ENCODE data around the gene TMEM139. TPM values are rescaled to one million over a fixed set of nuclear protein-coding genes. Genes with fewer than 3 reads are reported as not detected.

The TMEM139 gene
- total RNA-seq: under 1 TPM; 0.29 to 0.70 TPM

DNA sequence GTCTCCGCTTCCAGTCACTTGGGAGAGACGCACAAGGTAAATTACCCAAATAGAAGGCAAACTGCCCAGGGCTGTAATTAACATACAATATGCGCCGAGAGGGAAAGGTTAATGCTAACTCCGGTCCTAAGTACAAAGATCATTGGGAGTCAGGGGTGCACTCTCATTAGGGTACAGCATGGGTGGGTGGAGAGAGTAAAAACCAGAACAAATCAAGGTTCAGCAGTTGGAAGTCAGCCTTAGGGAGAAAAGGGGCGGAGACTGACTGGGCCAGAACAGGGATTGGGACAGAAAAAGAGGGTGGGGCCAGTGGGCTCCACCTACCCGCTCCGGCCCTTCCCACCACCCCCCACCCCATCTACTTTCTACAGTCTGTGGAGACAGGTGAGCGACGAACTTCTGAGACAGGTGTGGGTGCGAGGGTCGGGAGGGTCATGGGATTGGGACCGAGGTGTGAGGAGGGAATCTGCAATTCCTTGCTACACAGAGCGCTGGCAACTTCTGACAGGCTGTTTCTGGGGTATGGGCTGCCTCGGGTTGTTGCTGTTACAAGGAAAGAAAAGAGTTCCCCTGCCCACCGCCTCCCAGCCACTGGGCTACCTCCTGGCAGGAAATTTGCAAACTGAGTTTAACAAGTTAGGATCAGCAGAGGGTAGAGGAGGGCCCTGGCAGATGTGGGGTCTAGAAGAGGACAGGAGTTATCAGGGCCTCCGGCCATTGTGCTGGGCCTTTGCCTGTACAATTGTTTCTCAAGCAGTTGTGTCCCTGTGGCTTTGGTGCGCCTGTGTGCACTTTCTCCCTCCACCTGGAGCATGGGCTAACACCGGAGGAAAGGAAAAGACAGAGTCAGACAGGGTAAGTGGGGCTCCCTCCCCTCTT lies at the start of gene TMEM139:
Gene TMEM139 (plus strand): TSS at position 368 of the 879 bp plus-strand sequence. CDS start 1,000 bp downstream, outside the sequence.
- H3K4me1 Mint-ChIP-seq (ENCODE audit: low read depth): peaks cover 41% of the 10 kb centered on the region
- H3K27ac Mint-ChIP-seq: peak within 1 kb of the TSS; percentile 7
- ChIA-PET POLR2A (no interaction called here), CTCF (interaction anchor here (0.7 to 1.0 kb wide), 2 partner anchors 22 to 132 kb away, joined by 3 read pairs; no protein-coding TSS in a partner anchor)
- no peaks in the 10 kb centered on the region for H3K9me3 Mint-ChIP-seq
- H3K36me3 Mint-ChIP-seq: peaks cover 9% of the 10 kb centered on the region
- H3K27me3 Mint-ChIP-seq: no peaks in the 10 kb centered on the region
- DNase-seq: no peak
- no peak within 1 kb of the TSS for H3K4me3 Mint-ChIP-seq
- intact Hi-C loops (cut with micrococcal nuclease): no loop called here

DNA sequence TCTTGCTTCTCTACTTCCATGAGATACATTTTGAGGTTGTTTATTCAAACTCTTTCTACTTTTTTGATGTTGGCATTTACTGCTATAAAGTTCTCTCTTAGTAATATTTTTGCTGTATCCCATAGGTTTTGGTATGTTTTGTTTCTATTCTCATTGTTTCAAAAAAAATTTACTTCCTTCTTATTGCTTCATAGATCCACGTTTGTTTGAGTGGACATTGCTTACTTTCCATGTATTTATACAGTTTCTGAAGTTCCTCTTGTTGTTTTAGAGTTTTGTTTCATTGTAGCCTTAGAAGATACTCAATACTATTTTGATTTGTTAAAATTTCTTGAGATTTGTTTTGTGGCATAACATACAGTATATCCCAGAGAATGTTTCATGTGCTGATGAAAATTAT lies 49.2 kb upstream of the TMEM139 start:
- DNase-seq: no peak
- CTCF ChIA-PET: no interaction called here
- H3K27ac Mint-ChIP-seq: no peak overlapping the region
- no peak overlapping the region for H3K4me3 Mint-ChIP-seq
- H3K4me1 Mint-ChIP-seq (ENCODE audit: low read depth): peaks cover 4% of the 10 kb centered on the region
- H3K9me3 Mint-ChIP-seq: peaks cover 24% of the 10 kb centered on the region
- H3K36me3 Mint-ChIP-seq: peaks cover 10% of the 10 kb centered on the region
- peaks cover 3% of the 10 kb centered on the region for H3K27me3 Mint-ChIP-seq
- intact Hi-C loops (cut with micrococcal nuclease): no loop called here
- POLR2A ChIA-PET: no interaction called here

DNA sequence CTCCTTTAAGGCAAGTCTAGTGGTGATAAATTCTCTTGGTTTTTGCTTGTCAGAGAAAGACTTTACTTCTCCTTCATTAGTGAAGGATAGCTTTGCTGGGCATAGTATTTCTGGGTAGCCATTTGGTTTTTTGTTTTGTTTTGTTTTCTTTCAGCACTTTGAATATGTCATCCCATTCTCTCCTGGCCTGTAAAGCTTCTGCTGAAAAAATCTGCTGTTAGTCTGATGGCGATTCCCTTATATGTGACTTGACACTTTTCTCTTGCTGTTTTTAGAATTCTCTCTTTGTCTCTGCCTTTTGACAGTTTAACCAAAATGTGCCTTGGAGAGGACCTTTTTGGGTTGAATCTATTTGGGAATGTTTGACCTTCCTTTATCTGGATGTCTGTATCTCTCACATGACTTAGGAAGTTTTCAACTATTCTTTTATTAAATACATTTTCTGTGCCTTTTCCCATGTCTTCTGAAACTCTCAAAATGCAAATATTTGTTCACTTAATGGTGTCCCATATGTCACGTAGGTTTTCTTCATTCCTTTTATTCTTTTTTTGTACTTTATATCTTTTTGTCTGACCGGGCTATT lies 48.3 kb upstream of the TMEM139 start:
- ChIA-PET POLR2A (no interaction called here), CTCF (interaction anchor here (4.7 kb wide), 1 partner anchor 21 kb away, joined by 34 read pairs; no protein-coding TSS in a partner anchor)
- Mint-ChIP-seq H3K27ac (no peak overlapping the region), H3K9me3 (peaks cover 24% of the 10 kb centered on the region), H3K4me1 (ENCODE audit: low read depth) (peaks cover 9% of the 10 kb centered on the region), H3K36me3 (peaks cover 10% of the 10 kb centered on the region), H3K4me3 (no peak overlapping the region), H3K27me3 (peaks cover 3% of the 10 kb centered on the region)
- intact Hi-C loops (cut with micrococcal nuclease): no loop called here
- no peak for DNase-seq

DNA sequence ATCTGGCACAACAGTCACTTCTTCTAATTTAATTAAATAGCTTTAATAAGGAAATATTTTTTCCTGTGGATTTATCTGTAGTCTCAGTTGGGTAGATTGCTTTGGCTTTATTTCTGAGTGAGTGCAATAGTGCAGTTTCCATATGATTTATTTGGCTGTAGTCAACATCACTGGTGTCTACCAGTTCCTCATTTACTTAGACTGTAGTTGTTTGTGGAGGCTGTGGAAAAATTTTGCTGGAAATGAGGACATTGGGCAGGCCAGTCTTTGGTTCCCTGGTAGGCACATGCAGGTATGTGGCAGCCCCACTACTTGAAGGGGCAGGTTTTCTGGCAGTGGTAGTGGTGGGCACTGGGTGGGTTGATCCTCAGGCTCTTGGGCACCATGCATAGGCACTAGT lies 47.4 kb upstream of the TMEM139 start:
- peaks cover 9% of the 10 kb centered on the region for H3K4me1 Mint-ChIP-seq (ENCODE audit: low read depth)
- H3K27ac Mint-ChIP-seq: no peak overlapping the region
- DNase-seq: no peak
- intact Hi-C loops (cut with micrococcal nuclease): no loop called here
- H3K4me3 Mint-ChIP-seq: no peak overlapping the region
- peaks cover 24% of the 10 kb centered on the region for H3K9me3 Mint-ChIP-seq
- ChIA-PET CTCF (interaction anchor here (4.7 kb wide), 1 partner anchor 22 kb away, joined by 34 read pairs; no protein-coding TSS in a partner anchor), POLR2A (no interaction called here)
- H3K27me3 Mint-ChIP-seq: peaks cover 3% of the 10 kb centered on the region
- peaks cover 10% of the 10 kb centered on the region for H3K36me3 Mint-ChIP-seq

DNA sequence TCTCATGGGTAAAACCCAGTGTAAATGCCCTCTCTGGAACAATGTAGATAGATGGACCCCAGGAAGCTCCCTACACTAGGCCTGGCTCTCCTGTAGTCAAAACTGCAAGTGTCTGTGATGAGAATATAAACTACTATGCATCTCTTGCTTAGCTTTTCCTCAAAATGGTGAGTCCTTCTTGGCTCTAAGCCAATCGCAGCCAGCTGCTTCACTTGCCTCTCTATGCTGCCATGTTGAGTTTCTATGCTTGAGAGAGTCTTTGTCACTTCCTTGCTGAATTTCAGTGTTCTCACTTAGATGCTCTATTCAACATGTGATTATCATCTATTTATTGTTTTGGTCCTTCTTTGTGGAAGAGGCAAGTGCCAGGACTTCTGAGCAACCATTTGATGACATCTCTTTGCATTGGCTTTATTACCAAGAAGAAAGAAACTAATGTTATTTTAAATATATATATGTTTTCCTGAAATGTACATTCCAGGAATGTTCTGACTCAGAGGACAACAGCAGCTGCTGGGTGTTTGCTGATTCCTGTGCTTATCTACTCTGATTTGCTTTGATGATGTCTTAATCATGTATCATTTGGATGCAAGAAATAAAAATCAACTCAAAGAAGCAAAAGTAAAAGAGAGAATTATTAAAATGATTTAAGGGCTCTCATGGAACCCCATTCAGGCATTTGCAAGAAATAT lies 46.3 kb upstream of the TMEM139 start:
- CTCF ChIA-PET: interaction anchor here (2.5 to 4.7 kb wide), 6 partner anchors 23 to 179 kb away, joined by 22 to 123 read pairs (median 51); no protein-coding TSS in a partner anchor
- H3K27ac Mint-ChIP-seq: no peak overlapping the region
- H3K36me3 Mint-ChIP-seq: peaks cover 10% of the 10 kb centered on the region
- H3K27me3 Mint-ChIP-seq: peaks cover 3% of the 10 kb centered on the region
- peaks cover 12% of the 10 kb centered on the region for H3K4me1 Mint-ChIP-seq (ENCODE audit: low read depth)
- peaks cover 24% of the 10 kb centered on the region for H3K9me3 Mint-ChIP-seq
- no peak overlapping the region for H3K4me3 Mint-ChIP-seq
- intact Hi-C loops (cut with micrococcal nuclease): no loop called here
- DNase-seq: no peak
- POLR2A ChIA-PET: no interaction called here

DNA sequence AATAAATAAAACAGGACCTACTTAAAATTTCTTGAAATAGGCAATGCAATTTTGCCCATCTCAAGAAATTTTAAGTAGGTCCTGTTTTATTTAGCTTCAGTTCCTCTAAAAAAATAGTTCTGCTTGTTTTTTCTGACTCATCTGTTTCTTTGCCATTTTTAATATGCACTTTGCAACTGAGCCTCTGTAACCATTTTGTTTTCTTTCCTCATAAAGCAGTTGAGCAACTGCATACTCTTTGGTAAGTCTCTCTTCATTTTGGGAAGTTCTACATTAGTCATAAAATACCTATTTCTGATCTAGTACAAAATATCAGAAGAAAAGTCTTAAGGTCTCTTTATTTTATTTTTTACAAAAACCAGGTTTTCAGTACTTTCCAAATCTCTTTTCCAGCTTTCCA lies 44.9 kb upstream of the TMEM139 start:
- Mint-ChIP-seq H3K4me1 (ENCODE audit: low read depth) (peaks cover 25% of the 10 kb centered on the region), H3K36me3 (peaks cover 10% of the 10 kb centered on the region), H3K27ac (peak overlapping the region; percentile 73), H3K9me3 (peaks cover 24% of the 10 kb centered on the region), H3K4me3 (no peak overlapping the region), H3K27me3 (peaks cover 3% of the 10 kb centered on the region)
- POLR2A ChIA-PET: interaction anchor here (0.7 to 1.9 kb wide), 9 partner anchors 23 to 432 kb away, joined by 3 to 10 read pairs (median 6); partner anchors contain the start of genes CASP2 and GSTK1
- no peak for DNase-seq
- CTCF ChIA-PET: interaction anchor here (0.6 to 4.7 kb wide), 39 partner anchors 8 to 653 kb away, joined by 3 to 123 read pairs (median 8); partner anchors contain the start of genes CASP2, EPHA1, EPHB6 and GSTK1
- intact Hi-C loops (cut with micrococcal nuclease): loop anchor here (1.0 to 10.0 kb wide), 9 partner anchors 49 to 1585 kb away; partner anchors contain the start of gene EPHA1

DNA sequence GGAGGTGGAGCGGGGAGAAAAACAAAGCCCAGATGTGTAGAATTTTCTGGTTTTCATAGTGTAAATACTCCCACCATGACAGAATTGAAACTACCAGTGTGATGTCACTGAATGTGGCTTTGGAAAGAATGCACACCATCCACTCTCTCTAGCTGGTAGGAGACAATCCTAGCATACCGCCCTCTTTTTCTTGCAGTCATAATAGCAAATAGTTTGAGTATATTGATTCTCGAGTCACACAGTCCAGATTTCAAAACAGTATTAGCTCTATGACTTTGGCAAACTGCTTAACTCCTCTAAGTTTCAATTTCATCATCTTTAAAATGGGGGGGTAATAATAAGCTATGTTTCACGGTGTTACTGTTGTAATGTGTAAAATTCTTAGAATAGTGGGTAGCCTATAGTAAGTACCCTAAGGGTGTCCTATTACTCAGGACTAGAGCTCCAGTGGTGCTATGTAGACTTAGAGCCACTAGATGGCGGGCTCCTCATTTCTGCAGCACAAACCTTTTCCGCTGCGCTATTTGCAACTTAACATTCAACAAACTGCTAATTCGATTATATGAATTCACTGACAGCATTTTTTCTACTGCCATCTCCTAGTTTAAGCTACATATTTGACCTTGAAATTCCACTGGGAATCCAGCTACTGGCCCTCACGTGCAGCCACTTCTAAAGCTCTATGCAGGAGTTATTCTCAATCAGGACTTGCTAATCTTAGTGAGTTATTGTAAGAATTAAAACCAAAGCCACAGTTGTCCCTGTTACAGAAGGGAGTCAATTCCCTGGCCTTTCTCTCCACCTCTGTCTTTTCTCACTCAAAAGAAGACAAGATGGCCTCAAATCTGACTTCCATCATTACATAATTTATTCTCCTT lies 44.2 kb upstream of the TMEM139 start:
- H3K27me3 Mint-ChIP-seq: peaks cover 3% of the 10 kb centered on the region
- H3K9me3 Mint-ChIP-seq: peaks cover 20% of the 10 kb centered on the region
- ChIA-PET POLR2A (interaction anchor here (0.6 to 1.9 kb wide), 11 partner anchors 23 to 433 kb away, joined by 3 to 10 read pairs (median 4); partner anchors contain the start of genes CASP2 and GSTK1), CTCF (interaction anchor here (0.6 to 4.7 kb wide), 61 partner anchors 8 to 658 kb away, joined by 3 to 123 read pairs (median 5); partner anchors contain the start of genes CASP2, EPHA1, EPHB6 and GSTK1)
- intact Hi-C loops (cut with micrococcal nuclease): loop anchor here (1.0 to 10.0 kb wide), 9 partner anchors 49 to 1584 kb away; partner anchors contain the start of gene EPHA1
- DNase-seq: peak; percentile 81
- H3K4me3 Mint-ChIP-seq: peak overlapping the region; percentile 45
- peak overlapping the region; percentile 73 for H3K27ac Mint-ChIP-seq
- peaks cover 30% of the 10 kb centered on the region for H3K4me1 Mint-ChIP-seq (ENCODE audit: low read depth)
- peaks cover 9% of the 10 kb centered on the region for H3K36me3 Mint-ChIP-seq

DNA sequence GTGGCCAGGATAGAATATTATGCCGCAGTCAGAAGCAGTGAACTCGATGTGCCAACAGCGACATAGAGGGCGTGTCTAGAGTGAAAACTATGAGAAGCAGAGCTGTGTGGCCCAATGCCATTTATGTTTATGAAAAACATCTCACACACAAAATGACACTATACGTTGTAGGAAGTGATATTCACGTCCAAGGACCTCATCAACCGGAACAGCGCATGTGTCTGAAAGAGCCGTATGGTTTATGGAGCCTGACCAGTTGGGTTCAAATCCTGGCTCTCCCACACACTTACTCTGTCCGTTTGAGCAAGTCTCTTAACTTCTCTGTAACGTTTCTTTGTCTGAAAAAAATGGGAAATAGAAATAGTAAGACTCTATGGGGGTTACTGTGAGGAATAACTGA lies 42.5 kb upstream of the TMEM139 start:
- no peak overlapping the region for H3K27ac Mint-ChIP-seq
- ChIA-PET POLR2A (no interaction called here), CTCF (interaction anchor here (1.1 to 4.6 kb wide), 9 partner anchors 8 to 174 kb away, joined by 3 to 123 read pairs (median 6); partner anchors contain the start of gene CASP2)

DNA sequence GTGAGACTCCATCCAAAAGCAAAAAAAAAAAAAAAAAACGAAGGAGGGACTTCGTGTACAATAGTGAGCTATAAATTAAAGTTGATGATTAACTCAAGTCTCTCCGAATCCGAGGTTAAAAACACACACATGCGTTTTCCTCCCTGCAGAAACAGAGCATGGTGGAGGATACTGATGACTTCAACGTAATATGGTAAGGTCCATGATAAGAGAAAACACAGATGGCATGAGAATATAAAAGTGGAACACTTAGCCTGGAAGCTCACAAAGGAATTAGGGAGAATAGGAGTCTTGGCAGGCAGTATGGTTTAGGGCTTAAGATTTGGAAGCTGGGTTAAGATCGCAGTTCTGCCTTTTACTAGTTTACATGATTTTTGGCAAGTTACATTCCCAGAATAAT lies 41.6 kb upstream of the TMEM139 start:
- no peak for DNase-seq
- Mint-ChIP-seq H3K4me1 (ENCODE audit: low read depth) (peaks cover 51% of the 10 kb centered on the region), H3K36me3 (peaks cover 4% of the 10 kb centered on the region), H3K4me3 (no peak overlapping the region), H3K27me3 (no peaks in the 10 kb centered on the region), H3K27ac (no peak overlapping the region), H3K9me3 (peaks cover 2% of the 10 kb centered on the region)
- ChIA-PET CTCF (interaction anchor here (0.5 to 2.0 kb wide), 11 partner anchors 16 to 173 kb away, joined by 3 to 11 read pairs (median 4); partner anchors contain the start of genes CASP2 and GSTK1), POLR2A (interaction anchor here (1.4 kb wide), 1 partner anchor 45 kb away, joined by 3 read pairs; the partner anchor contains the start of gene CASP2)
- intact Hi-C loops (cut with micrococcal nuclease): loop anchor here (10.0 kb wide), 2 partner anchors 528 to 1582 kb away; no protein-coding TSS in a partner anchor

More for the DNA sequence above, 42.5 kb upstream of the TMEM139 start:
- H3K9me3 Mint-ChIP-seq: peaks cover 4% of the 10 kb centered on the region
- no peak for DNase-seq
- no peaks in the 10 kb centered on the region for H3K27me3 Mint-ChIP-seq
- intact Hi-C loops (cut with micrococcal nuclease): loop anchor here (10.0 kb wide), 2 partner anchors 528 to 1582 kb away; no protein-coding TSS in a partner anchor
- peaks cover 4% of the 10 kb centered on the region for H3K36me3 Mint-ChIP-seq
- no peak overlapping the region for H3K4me3 Mint-ChIP-seq
- H3K4me1 Mint-ChIP-seq (ENCODE audit: low read depth): peaks cover 48% of the 10 kb centered on the region

DNA sequence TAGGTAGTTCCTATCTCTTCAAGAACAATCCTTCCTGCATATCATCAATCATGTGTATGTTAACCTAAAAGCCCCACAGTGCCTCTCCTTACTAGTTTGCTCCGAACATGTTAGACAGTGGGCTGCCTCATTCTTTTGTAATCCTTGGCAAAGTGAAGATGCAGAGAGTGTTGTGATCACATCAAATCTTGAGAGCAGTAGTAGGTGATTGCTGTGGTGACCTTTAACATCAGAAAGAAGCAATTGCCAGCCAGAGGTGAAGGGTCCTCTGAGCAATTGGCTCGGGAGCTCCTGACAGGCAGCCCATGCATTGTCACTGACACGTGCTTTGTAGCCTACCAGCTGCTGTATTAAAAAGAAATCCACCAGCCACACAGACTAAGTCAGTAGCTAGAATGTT lies 41.1 kb upstream of the TMEM139 start:
- Mint-ChIP-seq H3K27me3 (no peaks in the 10 kb centered on the region), H3K9me3 (peaks cover 2% of the 10 kb centered on the region), H3K36me3 (peaks cover 4% of the 10 kb centered on the region), H3K4me3 (no peak overlapping the region), H3K4me1 (ENCODE audit: low read depth) (peaks cover 54% of the 10 kb centered on the region), H3K27ac (peak overlapping the region; percentile 57)
- intact Hi-C loops (cut with micrococcal nuclease): loop anchor here (10.0 kb wide), 2 partner anchors 529 to 1581 kb away; no protein-coding TSS in a partner anchor
- CTCF ChIA-PET: interaction anchor here (0.5 to 2.0 kb wide), 8 partner anchors 15 to 160 kb away, joined by 3 to 11 read pairs (median 4); partner anchors contain the start of gene GSTK1
- DNase-seq: no peak
- POLR2A ChIA-PET: interaction anchor here (1.4 kb wide), 1 partner anchor 44 kb away, joined by 3 read pairs; the partner anchor contains the start of gene CASP2
